ENCODE results near the gene GTF2H3.
A peak's percentile ranks its signal among the peaks of the same experiment; 100 is the strongest.

DNA sequence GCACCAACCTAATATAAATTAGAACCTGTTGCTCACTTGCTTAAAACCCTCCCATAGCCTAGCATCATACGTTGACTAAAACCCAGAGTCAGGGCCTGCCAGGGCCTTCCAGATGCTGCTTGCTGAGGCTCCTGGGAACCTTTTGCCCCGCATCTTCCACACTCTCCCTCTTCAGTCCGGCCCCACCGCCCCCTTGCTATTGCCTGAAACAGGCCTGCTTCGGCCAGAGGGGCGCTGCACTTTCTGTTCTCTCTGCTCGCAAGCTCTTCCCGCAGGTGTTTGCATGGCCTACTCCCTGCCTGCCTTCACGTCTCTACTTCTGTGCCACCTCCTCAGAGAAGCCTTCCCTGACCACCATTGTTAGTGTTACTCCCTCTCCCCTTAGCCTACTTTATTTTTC is 23.6 kb downstream of the GTF2H3 start:
- TF ChIP-seq CREB1 (CRISPR knock-in tag; IDR thresholded peaks at IDR 0.05; ENCODE audit: low read depth) (no peak), POLR2AphosphoS5 (IDR thresholded peaks at IDR 0.05; ENCODE audit: low read depth) (no peak), EZH2 (IDR thresholded peaks at IDR 0.05; ENCODE audit: low read depth, unreplicated experiment) (no peak), NANOG (IDR thresholded peaks at IDR 0.05; ENCODE audit: borderline replicate concordance) (no peak), EZH2phosphoT487 (IDR thresholded peaks at IDR 0.05; ENCODE audit: unreplicated experiment) (no peak), JUNB (IDR thresholded peaks at IDR 0.05; ENCODE audit: unreplicated experiment) (no peak), ETS1 (IDR thresholded peaks at IDR 0.05) (no peak), ZNF331 (CRISPR knock-in tag; IDR thresholded peaks at IDR 0.05; ENCODE audit: low read depth) (no peak)
- TF ChIP-seq, protein P1, sequence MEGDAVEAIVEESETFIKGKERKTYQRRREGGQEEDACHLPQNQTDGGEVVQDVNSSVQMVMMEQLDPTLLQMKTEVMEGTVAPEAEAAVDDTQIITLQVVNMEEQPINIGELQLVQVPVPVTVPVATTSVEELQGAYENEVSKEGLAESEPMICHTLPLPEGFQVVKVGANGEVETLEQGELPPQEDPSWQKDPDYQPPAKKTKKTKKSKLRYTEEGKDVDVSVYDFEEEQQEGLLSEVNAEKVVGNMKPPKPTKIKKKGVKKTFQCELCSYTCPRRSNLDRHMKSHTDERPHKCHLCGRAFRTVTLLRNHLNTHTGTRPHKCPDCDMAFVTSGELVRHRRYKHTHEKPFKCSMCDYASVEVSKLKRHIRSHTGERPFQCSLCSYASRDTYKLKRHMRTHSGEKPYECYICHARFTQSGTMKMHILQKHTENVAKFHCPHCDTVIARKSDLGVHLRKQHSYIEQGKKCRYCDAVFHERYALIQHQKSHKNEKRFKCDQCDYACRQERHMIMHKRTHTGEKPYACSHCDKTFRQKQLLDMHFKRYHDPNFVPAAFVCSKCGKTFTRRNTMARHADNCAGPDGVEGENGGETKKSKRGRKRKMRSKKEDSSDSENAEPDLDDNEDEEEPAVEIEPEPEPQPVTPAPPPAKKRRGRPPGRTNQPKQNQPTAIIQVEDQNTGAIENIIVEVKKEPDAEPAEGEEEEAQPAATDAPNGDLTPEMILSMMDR (conservative IDR thresholded peaks at IDR 0.05; ENCODE audit: low read depth in 2 of 2) = peak in 1 of 2 experiments; percentile 43; a peak in 3 of 4 replicates
- TF ChIP-seq, protein P2, sequence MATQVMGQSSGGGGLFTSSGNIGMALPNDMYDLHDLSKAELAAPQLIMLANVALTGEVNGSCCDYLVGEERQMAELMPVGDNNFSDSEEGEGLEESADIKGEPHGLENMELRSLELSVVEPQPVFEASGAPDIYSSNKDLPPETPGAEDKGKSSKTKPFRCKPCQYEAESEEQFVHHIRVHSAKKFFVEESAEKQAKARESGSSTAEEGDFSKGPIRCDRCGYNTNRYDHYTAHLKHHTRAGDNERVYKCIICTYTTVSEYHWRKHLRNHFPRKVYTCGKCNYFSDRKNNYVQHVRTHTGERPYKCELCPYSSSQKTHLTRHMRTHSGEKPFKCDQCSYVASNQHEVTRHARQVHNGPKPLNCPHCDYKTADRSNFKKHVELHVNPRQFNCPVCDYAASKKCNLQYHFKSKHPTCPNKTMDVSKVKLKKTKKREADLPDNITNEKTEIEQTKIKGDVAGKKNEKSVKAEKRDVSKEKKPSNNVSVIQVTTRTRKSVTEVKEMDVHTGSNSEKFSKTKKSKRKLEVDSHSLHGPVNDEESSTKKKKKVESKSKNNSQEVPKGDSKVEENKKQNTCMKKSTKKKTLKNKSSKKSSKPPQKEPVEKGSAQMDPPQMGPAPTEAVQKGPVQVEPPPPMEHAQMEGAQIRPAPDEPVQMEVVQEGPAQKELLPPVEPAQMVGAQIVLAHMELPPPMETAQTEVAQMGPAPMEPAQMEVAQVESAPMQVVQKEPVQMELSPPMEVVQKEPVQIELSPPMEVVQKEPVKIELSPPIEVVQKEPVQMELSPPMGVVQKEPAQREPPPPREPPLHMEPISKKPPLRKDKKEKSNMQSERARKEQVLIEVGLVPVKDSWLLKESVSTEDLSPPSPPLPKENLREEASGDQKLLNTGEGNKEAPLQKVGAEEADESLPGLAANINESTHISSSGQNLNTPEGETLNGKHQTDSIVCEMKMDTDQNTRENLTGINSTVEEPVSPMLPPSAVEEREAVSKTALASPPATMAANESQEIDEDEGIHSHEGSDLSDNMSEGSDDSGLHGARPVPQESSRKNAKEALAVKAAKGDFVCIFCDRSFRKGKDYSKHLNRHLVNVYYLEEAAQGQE (IDR thresholded peaks at IDR 0.05; ENCODE audit: unreplicated experiment) = no peak

Data from GM23338 (cell line).